ENCODE measurements around the gene GYS1.
A peak's percentile ranks its signal among the peaks of the same experiment; 100 is the strongest.

GYS1 gene

GRCh38 chr19:48963371-48964204 lies 29.5 kb downstream of the GYS1 start:
- DNase-seq: peak; percentile 80

GRCh38 chr19:48962849-48963165 lies 30.3 kb downstream of the GYS1 start:
- DNase-seq: no peak

GRCh38 chr19:48962029-48962848 lies 30.9 kb downstream of the GYS1 start:
- DNase-seq: no peak

- DNase-seq: no peak
Measured at GRCh38 chr19:48961673-48962028, 31.5 kb downstream of the GYS1 start.

- no peak for DNase-seq
Measured at GRCh38 chr19:48961051-48961649, 32.0 kb downstream of the GYS1 start.

- no peak for DNase-seq
Measured at GRCh38 chr19:48959341-48960239, 33.5 kb downstream of the GYS1 start.

- DNase-seq: no peak
Measured at GRCh38 chr19:48958006-48958405, 35.1 kb downstream of the GYS1 start.

- no peak for DNase-seq
Measured at GRCh38 chr19:48955308-48955958, 37.7 kb downstream of the GYS1 start.

GRCh38 chr19:48954595-48955307 lies 38.4 kb downstream of the GYS1 start, which contains the start of gene BAX:
TSS of gene BAX (plus strand) at chr19:48954875. CDS start at chr19:48954929, 54 bp downstream.
- peak; percentile 98 for DNase-seq

GRCh38 chr19:48953990-48954594 lies 39.0 kb downstream of the GYS1 start:
- DNase-seq: no peak

- DNase-seq: no peak
Measured at GRCh38 chr19:48953141-48953540, 40.0 kb downstream of the GYS1 start.

- DNase-seq: no peak
Measured at GRCh38 chr19:48950830-48951519, 42.1 kb downstream of the GYS1 start.

- no peak for DNase-seq
Measured at GRCh38 chr19:48950159-48950558, 43.0 kb downstream of the GYS1 start.

GRCh38 chr19:48947258-48947542 lies 45.9 kb downstream of the GYS1 start:
- no peak for DNase-seq

GRCh38 chr19:48946463-48947257 lies 46.4 kb downstream of the GYS1 start:
- no peak for DNase-seq

GRCh38 chr19:48945817-48946216 lies 47.3 kb downstream of the GYS1 start:
- no peak for DNase-seq

- no peak for DNase-seq
Measured at GRCh38 chr19:48945415-48945814, 47.7 kb downstream of the GYS1 start.

- no peak for DNase-seq
Measured at GRCh38 chr19:48943081-48943480, 50.0 kb downstream of the GYS1 start.

GRCh38 chr19:48940902-48941301 lies 52.2 kb downstream of the GYS1 start:
- DNase-seq: no peak

- no peak for DNase-seq
Measured at GRCh38 chr19:48938256-48938655, 54.9 kb downstream of the GYS1 start.

Measured in left hindlimb (tissue), 1 donor.